Loucy (cell line): ENCODE measurements around the gene KLF16.

Source experiments
- H2AFZ ChIP-seq: fragments of 200-600 bp; sonication (generic); 2 replicates; pipeline ENCODE4 v1.6.0; 2016; ENCODE audit warnings: antibody characterized with exemption, mild to moderate bottlenecking, low read length, moderate library complexity
- H3F3A ChIP-seq: fragments of 200-600 bp; 2 replicates; pipeline ENCODE4 v1.6.0; 2016; ENCODE audit warnings: antibody characterized with exemption, low read depth, mild to moderate bottlenecking
- H3K27me3 ChIP-seq: fragments of 200-600 bp; sonication (generic); 2 replicates; pipeline ENCODE4 v1.6.1; 2014; ENCODE audit warnings: low read length, mild to moderate bottlenecking; ENCODE audit not compliant: insufficient read depth, poor library complexity, severe bottlenecking
- H3K36me3 ChIP-seq: fragments of 200-600 bp; sonication (generic); 2 replicates; pipeline ENCODE4 v1.6.1; 2016; ENCODE audit warnings: low read length; ENCODE audit not compliant: insufficient read depth
- H3K4me1 ChIP-seq: fragments of 200-600 bp; sonication (generic); 2 replicates; pipeline ENCODE4 v1.5.1; 2014; ENCODE audit warnings: low read length, mild to moderate bottlenecking; ENCODE audit not compliant: insufficient read depth, poor library complexity, severe bottlenecking
- H3K4me2 ChIP-seq: fragments of 200-600 bp; sonication (generic); 2 replicates; pipeline ENCODE4 v1.6.0; 2014; ENCODE audit warnings: antibody characterized with exemption, low read length, low read depth, mild to moderate bottlenecking; ENCODE audit not compliant: poor library complexity, severe bottlenecking
- H3K4me3 ChIP-seq: fragments of 200-600 bp; sonication (generic); 2 replicates; pipeline ENCODE4 v1.5.1; 2014; ENCODE audit warnings: low read length, mild to moderate bottlenecking, mixed read lengths; ENCODE audit not compliant: poor library complexity, severe bottlenecking
- H3K79me2 ChIP-seq: fragments of 200-600 bp; sonication (generic); 2 replicates; pipeline ENCODE4 v1.6.1; 2014; ENCODE audit warnings: low read length; ENCODE audit not compliant: insufficient read depth
- H3K9ac ChIP-seq: fragments of 200-600 bp; sonication (generic); 2 replicates; pipeline ENCODE4 v1.6.0; 2014; ENCODE audit warnings: mild to moderate bottlenecking, low read depth, low read length, moderate library complexity; ENCODE audit not compliant: poor library complexity, severe bottlenecking
- H3K9me2 ChIP-seq: fragments of 200-600 bp; sonication (generic); replicated peaks from 2 replicates; pipeline ENCODE4 v1.6.1; 2016; ENCODE audit warnings: low read depth, low read length, mixed read lengths
- H3K9me3 ChIP-seq: fragments of 200-600 bp; sonication (generic); 2 replicates; pipeline ENCODE4 v1.6.1; 2014; ENCODE audit warnings: mild to moderate bottlenecking, antibody characterized with exemption, low read length, low read depth; ENCODE audit not compliant: insufficient read depth
- H4K20me1 ChIP-seq: fragments of 200-600 bp; sonication (generic); 2 replicates; pipeline ENCODE4 v1.6.0; 2014; ENCODE audit warnings: antibody characterized with exemption, low read length, mild to moderate bottlenecking; ENCODE audit not compliant: insufficient read depth, poor library complexity, severe bottlenecking
- CTCF ChIP-seq: fragments of 200-600 bp; sonication (generic); conservative IDR thresholded peaks from 2 replicates; pipeline ENCODE4 v1.5.1; 2014; ENCODE audit warnings: mild to moderate bottlenecking, antibody characterized with exemption, low read length
- EZH2phosphoT487 ChIP-seq: fragments of 200-600 bp; IDR thresholded peaks from 2 replicates; pipeline ENCODE4 v1.6.1; 2018; ENCODE audit warnings: antibody characterized with exemption, mild to moderate bottlenecking, moderate library complexity, borderline replicate concordance

Gene KLF16

DNA sequence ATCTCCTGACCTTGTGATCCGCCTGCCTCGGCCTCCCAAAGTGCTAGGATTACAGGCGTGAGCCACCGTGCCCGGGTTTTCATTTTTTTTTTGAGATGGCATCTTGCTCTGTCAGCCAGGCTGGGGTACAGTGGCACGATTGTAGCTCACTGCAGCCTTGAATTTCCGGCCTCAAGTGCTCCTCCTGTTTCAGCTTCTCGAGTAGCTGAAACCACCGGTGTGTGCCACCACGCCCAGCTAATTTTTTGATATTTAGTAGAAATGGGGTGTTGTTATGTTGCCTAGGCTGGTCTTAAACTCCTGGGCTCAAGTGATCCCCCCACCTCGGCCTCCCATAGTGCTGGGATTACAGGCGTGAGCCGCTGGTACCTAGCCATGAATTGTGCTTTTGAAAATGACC is 47.7 kb upstream of the KLF16 start:
- H3K4me1 ChIP-seq, result no peaks in the 10 kb centered on the region
- peaks cover 10% of the 10 kb centered on the region for H4K20me1 ChIP-seq

GRCh38 chr19:1910177-1910576 is 46.8 kb upstream of the KLF16 start:
- Histone ChIP-seq H3K4me3 (no peak overlapping the region), H2AFZ (no peak overlapping the region), H3K36me3 (peaks cover 9% of the 10 kb centered on the region; the same call in 1 of the 2 replicates), H3K9ac (no peak overlapping the region), H3K4me2 (peak overlapping the region; percentile 16), H3K9me3 (no peaks in the 10 kb centered on the region), H3K27me3 (no peaks in the 10 kb centered on the region), H3K4me1 (no peaks in the 10 kb centered on the region), H3K9me2 (no peaks in the 10 kb centered on the region), H4K20me1 (peaks cover 10% of the 10 kb centered on the region), H3K79me2 (peaks cover 70% of the 10 kb centered on the region), H3F3A (no peaks in the 10 kb centered on the region)
- TF ChIP-seq CTCF (no peak), EZH2phosphoT487 (no peak)

More for the DNA sequence above, 47.7 kb upstream of the KLF16 start:
- Histone ChIP-seq H3K79me2 (peaks cover 65% of the 10 kb centered on the region), H3F3A (no peaks in the 10 kb centered on the region), H3K36me3 (peaks cover 9% of the 10 kb centered on the region; the same call in 1 of the 2 replicates), H3K9me2 (no peaks in the 10 kb centered on the region), H3K9ac (no peak overlapping the region), H3K4me2 (no peak overlapping the region), H3K4me3 (no peak overlapping the region), H3K27me3 (no peaks in the 10 kb centered on the region), H3K9me3 (no peaks in the 10 kb centered on the region), H2AFZ (no peak overlapping the region)
- TF ChIP-seq CTCF (no peak), EZH2phosphoT487 (no peak)

- peaks cover 2% of the 10 kb centered on the region for H3K4me1 ChIP-seq
- no peaks in the 10 kb centered on the region for H3K27me3 ChIP-seq
- H3K4me2 ChIP-seq, result peak overlapping the region; percentile 16
- H3K79me2 ChIP-seq, result peaks cover 70% of the 10 kb centered on the region
- no peak overlapping the region for H3K4me3 ChIP-seq
- no peaks in the 10 kb centered on the region for H3F3A ChIP-seq
- H3K9me3 ChIP-seq, result no peaks in the 10 kb centered on the region
- H4K20me1 ChIP-seq, result peaks cover 10% of the 10 kb centered on the region
- TF ChIP-seq CTCF, result no peak
- TF ChIP-seq EZH2phosphoT487, result no peak
- H3K9ac ChIP-seq, result no peak overlapping the region
- H2AFZ ChIP-seq, result no peak overlapping the region
- H3K36me3 ChIP-seq, result peaks cover 9% of the 10 kb centered on the region; the same call in 1 of the 2 replicates
- H3K9me2 ChIP-seq, result no peaks in the 10 kb centered on the region
Observed at GRCh38 chr19:1909761-1910080, 46.3 kb upstream of the KLF16 start.
